GM18519 (cell line): ENCODE data around the gene TPBG.

Experiments used
- ATAC-seq: cut with Tn5 transposase; IDR thresholded peaks from one replicate; pipeline ENCODE4 v1.9.1; 2021; ENCODE audit warnings: mild to moderate bottlenecking, moderate library complexity; ENCODE audit not compliant: unreplicated experiment, low FRiP score

Gene TPBG, protein sequence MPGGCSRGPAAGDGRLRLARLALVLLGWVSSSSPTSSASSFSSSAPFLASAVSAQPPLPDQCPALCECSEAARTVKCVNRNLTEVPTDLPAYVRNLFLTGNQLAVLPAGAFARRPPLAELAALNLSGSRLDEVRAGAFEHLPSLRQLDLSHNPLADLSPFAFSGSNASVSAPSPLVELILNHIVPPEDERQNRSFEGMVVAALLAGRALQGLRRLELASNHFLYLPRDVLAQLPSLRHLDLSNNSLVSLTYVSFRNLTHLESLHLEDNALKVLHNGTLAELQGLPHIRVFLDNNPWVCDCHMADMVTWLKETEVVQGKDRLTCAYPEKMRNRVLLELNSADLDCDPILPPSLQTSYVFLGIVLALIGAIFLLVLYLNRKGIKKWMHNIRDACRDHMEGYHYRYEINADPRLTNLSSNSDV

DNA sequence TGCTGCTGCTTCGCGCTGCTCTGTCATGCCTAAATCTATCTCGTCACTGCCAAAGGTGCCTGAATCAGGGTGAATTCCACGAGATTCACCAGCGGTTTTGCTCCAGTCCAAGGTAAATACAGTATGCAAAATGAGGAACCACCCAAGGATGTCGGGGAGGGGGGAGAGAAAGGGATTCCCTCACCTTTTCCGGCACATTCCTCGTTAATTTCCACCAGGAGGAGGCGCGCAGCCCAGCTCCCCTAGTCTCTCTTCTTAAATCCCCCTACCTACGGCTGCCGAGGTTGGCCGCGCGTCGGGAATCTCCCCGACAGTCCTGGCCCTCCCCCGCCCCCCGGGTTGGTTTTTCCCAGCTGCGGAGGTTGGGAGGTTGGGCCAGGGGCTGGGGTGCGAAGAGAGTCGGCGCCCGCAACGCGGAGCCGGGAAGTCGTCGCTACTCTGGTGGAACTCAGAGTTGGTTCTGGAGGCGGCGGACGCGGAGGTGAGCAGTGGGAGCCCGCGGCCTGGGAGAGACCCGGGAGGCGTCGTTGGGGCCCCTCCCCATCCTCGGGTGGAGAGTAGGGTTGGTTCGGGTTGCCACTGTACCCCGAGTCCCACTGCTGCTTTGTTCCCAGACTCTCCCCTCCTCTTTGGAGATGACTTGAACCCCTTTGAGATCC lies at the start of gene TPBG:
Gene TPBG (plus strand): TSS at position 390 of the 659 bp plus-strand sequence. CDS start 1,145 bp downstream, outside the sequence.
- peak; percentile 34 for ATAC-seq

DNA sequence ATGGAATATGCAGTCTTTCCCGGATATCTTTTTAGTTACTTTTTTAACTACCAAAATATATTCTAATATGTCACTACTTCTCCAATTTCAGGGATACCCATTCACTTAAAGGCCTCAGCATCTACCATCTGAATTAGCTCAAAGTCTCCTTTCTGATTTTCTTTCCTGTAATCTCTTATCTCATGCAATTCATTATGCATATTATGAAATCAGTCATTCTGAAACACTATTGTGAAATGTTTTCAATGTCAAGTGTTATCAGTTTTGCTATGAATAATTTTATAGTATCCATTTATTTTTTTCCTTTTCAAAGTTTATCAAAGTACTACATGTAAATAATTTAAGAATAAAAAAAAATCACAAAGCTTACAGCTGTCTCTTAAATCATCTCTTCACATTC lies 41.2 kb upstream of the TPBG start:
- ATAC-seq = no peak

DNA sequence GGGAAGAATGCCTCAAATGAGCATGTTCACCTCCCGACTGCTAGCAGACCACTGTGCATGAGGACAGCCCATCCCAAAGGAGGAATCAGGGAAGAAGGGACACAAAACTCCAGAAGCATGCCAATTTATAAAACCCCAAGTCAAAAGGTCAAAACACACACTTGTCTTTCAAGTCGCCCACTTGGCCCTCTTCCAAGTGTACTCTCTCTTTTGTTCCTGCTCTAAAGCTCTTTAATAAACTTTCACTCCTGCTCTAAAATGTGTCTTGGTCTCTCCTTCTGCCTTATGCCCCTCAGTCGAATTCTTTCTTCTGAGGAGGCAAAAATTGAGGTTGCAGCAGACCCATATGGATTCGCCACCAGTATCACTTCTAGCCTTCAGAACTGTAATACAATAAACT lies 33.9 kb upstream of the TPBG start:
- ATAC-seq = no peak

DNA sequence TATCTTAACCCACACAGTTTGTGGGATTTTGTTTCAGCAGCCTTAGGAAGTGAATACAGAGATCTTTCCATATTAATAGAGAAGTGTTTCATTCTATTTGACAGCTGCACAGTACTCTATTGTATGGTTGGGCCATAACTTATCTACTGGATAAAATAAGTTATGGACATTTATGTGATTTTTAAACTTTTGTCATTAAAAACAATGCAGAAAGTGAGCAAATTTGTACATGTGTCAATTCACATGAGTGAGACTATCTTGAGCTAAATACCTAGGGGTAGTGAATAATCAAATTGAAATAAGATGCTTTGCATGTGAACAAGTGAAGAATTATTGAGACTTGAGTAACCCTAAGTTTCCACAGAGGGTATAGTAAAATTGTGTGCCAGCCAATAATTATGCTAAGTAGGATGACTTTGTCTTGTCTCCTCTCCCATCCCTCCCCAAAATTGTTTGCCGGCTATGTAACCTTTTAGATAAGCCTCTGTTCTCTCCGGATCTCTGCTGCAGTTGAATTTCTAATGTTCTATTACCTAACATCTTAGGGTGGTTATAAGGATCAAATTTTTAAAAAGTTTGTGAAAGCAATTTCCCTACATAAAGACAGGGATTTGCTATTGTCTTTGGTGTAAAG lies 33.3 kb upstream of the TPBG start:
- no peak for ATAC-seq

DNA sequence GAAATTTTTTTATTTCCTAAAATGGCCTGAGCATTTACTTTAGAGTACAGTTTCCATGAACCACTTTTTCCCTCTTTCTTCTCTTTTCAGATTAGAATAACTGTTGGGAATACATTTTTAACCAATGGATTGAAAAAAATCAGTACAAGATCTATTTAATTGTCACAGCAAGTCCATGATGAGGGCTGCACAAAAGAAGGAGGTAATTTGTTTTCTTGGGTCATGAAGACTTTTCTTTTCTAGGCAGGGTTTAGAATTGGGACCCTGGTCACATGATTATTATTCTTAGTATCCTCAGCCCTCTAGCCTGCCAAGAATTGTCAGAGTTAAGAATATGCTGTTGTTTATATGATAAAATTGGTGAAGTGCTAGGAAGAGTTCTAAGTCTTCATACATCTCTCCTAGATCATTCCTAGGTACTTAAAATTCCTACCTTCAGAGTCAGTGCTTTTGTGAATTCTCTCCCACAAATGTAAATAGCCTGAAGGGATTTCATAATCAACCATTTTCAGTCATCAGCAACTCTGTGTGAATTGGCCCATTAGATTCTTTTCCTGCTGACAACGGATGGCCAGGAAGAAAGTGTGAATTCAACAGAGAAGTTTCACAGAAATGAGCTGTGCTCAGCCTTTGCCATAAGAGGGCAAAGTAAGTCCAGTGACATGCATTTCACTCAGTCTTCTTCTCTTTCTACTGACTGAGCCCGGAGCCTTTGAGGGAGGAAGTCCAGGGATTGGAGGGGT lies 32.4 kb upstream of the TPBG start:
- peak; percentile 57 for ATAC-seq

- ATAC-seq = no peak
Measured at GRCh38 chr6:82333781-82334180, 29.8 kb upstream of the TPBG start.

- ATAC-seq = no peak
Measured at GRCh38 chr6:82337688-82338257, 25.8 kb upstream of the TPBG start.

DNA sequence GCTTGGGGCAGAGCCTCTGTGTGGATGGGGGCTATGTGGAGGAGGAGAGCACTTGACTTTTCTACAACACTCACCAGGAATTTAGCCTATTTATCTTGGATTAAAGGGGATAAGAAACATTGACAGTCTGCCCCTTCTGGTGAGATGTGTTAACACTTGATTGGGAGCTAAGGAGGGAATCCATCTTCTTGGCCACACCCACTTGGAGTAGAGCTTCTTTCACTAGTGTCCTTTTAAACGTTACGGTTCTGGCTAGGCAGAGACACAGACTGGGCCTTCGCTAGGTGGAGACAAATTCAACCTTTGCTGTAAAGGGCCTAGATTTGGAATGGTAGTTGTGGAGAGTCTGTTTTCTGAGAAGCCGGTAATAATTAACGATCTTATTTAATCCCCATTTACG lies 15.5 kb upstream of the TPBG start:
- no peak for ATAC-seq

- ATAC-seq = no peak
Measured at GRCh38 chr6:82353848-82354247, 9.8 kb upstream of the TPBG start.

DNA sequence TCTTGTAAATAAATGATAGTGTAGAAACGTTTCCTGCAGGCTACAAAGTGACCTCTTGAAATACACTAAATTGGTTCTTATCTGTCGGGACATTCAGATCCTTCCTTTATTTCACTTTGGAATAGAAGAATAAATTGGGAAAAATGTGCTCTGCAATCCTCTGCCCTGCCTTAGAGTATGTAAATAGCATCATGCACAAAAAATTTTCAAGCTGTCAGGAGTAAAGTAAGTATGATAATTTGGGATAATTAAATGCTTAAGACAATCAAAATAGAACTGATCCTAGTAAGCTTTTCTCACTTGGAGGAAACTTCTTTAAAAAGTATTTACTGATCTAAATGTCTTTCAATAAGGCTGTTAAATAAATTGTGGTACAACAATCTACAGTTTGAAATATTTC lies 3.1 kb upstream of the TPBG start:
- ATAC-seq = no peak

- ATAC-seq = no peak
Measured at GRCh38 chr6:82361631-82362030, 2.0 kb upstream of the TPBG start.

DNA sequence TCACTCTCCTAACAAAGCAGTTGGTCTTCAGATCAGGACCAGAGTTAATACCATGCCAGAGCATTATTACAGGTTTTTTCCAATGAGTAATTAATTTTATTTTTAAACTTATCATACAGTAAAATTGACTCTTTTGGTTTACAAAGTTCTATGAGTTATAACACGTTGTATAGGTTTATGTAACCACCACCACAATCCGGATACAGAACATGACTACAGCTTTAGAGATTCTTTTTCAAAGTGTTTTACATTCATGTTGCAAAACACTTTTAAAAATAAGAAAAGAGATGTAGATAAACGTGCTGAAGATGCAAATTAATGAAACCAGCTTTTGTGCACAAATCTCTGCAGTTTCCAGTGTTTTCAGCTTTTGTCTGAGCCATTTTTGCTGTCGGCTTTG lies 1.5 kb upstream of the TPBG start:
- no peak for ATAC-seq

DNA sequence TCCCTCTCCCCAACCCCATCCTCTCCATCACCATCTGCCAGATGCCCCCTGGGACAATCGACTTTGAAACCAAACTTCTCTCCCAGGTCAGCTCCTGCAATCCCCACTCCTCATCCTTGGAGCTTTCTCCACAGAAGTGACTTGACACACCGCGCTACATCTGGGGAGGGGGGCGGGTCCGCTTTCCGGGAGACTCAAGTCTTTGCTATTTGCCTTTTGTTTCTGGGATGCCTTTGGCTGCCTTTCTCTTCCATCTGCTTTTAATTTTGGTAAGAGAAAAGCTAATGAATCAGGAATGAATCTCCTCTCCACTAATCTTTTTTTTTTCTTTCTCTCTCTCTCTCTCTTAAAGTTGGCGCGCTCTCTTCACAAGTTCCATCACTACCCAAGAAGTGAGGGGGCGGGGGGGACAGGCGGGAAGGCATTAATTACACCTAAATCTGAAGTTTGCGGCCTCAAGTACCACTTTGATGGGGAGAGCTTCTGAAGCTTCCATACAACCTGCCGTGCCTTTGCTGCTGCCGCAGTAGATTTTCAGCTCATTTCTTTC lies 664 bp upstream of the TPBG start:
- no peak for ATAC-seq

DNA sequence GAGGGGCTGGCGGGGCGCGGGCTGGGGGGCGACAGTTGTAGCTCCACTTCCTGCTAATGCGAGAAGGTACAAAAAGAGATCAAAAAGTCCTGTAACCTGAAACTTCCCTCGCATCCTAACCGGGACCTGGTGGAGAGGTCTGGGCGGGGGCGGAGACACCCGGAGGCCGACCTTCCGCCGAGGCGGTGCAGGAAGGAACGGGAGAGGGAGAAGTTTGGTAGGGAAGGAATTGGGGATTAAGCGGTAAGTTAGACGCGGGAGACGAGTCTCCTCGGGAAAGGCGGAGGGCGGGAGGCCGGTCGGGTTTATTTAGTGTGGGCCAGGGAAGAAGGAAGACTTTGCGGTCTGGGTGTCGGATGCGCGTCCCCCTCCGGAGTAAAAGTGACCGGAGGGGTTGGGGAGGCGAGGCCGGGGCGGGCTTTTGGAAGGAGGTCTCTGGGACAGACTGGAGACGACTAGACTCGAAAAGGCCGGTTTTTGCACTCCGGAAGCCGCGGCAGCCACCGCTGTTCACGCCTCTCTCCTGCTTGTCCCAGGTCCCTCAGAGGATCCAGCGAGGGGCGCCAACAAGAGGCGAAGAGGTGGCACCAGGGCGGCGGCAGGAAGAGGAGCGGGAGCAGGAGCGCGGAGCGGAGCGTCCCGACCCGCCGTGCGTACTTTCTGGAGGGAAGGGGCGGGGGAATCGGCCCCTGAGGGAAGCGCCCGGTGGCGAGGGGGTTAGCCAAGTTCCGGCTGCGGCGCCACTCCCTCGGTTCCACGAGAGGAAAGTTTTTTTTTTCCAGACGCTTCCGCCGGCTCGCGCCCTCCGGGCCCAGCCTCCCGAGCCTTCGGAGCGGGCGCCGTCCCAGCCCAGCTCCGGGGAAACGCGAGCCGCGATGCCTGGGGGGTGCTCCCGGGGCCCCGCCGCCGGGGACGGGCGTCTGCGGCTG lies 734 bp downstream of the TPBG start:
- no peak for ATAC-seq

DNA sequence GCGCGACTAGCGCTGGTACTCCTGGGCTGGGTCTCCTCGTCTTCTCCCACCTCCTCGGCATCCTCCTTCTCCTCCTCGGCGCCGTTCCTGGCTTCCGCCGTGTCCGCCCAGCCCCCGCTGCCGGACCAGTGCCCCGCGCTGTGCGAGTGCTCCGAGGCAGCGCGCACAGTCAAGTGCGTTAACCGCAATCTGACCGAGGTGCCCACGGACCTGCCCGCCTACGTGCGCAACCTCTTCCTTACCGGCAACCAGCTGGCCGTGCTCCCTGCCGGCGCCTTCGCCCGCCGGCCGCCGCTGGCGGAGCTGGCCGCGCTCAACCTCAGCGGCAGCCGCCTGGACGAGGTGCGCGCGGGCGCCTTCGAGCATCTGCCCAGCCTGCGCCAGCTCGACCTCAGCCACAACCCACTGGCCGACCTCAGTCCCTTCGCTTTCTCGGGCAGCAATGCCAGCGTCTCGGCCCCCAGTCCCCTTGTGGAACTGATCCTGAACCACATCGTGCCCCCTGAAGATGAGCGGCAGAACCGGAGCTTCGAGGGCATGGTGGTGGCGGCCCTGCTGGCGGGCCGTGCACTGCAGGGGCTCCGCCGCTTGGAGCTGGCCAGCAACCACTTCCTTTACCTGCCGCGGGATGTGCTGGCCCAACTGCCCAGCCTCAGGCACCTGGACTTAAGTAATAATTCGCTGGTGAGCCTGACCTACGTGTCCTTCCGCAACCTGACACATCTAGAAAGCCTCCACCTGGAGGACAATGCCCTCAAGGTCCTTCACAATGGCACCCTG lies 1.6 kb downstream of the TPBG start:
- no peak for ATAC-seq

- no peak for ATAC-seq
Measured at GRCh38 chr6:82367704-82368103, 4.1 kb downstream of the TPBG start.

DNA sequence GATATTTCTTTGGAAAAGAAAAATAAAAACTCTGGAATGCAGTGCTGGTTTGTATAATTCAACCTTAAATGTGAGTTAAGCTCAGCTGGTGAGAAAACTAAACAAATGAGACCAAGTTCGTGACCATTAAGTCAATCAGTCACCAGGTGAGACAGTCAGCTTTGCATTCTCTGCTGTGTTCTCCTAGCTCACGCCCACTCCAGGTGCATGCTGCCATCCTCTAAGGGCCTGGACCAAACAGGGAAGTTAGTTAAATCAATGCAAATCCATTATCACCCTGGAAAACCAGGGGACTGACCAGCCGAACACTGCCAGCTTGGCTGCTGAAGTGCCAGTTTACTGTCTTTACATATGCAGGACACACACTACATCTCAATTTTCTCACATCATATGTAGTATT lies 7.2 kb downstream of the TPBG start:
- ATAC-seq = no peak

DNA sequence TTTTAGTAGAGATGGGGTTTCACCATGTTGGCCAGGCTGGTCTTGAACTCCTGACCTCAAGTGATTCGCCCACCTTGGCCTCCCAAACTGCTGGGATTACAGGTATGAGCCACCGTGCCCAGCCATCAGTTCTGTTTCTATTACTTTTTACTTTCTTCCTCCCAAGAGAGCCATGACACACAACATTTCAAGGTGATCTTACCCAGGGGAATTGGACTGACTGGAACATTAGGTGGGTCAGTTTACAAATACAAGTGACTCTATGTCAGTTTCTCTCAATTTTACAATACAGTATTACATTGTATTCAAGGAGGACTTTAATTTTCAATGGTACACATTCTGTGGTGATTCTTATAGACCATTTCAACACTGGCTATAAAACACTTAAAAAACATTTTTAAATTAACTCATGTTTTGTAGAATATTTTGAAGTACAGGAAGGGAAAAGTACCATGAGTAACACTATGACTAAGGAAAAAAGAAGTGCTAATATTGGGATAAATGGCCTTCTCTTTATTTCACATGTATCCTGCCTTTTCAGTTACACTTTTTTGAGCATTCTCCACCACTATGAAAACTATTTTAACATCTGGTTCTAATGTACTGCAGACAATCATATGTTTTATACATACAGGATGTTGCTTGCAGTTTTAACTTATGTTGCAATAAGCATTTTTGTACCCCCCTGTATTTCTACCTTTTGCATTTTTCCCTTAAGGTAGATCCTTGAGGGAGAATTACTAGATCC lies 8.4 kb downstream of the TPBG start:
- no peak for ATAC-seq
